ENCODE measurements around the gene ZIK1.

The ZIK1 gene

DNA sequence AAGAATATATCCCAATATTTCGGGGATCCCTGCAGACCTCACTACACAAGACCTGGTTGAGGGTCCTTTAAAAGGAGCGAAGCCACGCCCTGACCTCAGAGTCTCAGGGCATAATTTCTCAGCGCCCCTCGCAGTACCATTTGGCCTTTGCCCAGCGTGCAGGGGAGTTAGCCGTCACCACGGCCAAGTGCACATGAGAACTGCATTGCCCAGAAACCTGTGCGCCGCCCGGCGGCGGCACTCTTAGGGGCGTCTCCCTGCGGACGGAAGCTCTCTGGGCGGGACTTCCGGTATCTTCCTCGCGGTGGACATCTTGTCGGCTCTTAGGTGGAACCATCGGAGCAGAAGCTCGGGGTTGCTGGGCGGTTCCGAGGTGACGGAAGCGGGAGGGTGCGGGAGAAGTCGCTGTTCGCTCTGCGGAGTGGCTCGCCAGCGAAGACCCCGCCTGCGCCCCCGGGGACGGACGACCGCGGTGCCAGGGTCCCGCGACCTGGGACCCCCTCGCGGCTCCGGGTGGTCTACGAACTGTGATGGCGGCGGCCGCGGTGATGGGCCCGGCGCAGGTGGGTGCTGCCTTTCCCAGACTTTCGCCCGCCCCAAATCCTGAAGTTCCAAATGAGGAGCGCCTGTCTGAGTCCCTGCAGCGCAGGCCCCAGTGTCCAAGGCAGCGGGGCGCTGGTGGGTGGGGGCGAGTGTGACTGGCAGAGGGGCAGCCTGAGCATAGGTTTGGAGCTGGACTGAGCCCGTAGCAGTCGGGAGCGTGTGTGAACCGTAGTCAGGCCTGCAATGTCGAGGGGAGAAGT is 30.2 kb downstream of the ZIK1 start, which contains the start of gene ZNF134:
ZNF134 (plus strand) TSS at position 302 of the 803 bp plus-strand sequence. CDS start 5,227 bp downstream, outside the sequence.
- peak; percentile 76 for DNase-seq

DNA sequence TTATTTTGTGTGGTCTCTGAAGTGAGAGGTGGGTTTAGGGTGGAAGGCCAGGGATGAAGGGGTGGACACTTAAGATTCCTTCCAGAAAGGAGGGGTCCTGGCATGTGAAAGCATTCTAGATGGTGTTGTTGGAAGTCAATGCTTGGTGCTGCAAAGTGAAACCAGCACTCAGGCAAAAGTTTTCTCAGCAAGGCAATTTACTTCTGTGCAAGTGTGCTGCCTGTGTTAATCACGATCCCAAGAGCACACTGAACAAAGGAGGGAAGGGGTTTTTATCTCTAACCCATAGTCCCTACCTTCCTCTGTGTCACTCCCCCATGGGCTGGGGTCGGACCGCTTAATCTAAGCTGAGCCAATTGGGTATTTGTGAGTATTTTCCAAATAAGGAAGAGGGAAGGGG is 31.4 kb downstream of the ZIK1 start:
- no peak for DNase-seq

DNA sequence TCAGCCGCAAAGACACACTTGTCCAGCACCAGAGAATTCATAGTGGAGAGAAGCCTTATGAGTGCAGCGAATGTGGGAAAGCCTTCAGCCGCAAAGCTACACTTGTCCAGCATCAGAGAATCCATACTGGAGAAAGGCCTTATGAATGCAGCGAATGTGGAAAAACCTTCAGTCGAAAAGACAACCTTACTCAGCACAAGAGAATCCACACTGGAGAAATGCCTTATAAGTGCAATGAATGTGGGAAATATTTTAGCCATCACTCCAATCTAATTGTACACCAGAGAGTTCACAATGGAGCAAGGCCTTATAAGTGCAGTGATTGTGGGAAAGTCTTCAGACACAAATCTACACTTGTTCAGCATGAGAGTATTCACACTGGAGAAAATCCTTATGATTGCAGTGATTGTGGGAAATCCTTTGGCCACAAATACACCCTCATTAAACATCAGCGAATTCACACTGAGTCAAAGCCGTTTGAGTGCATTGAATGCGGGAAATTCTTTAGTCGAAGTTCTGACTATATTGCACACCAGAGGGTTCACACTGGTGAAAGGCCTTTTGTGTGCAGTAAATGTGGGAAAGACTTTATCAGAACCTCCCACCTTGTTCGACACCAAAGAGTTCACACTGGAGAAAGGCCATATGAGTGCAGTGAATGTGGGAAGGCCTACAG is 36.9 kb downstream of the ZIK1 start:
- no peak for DNase-seq

DNA sequence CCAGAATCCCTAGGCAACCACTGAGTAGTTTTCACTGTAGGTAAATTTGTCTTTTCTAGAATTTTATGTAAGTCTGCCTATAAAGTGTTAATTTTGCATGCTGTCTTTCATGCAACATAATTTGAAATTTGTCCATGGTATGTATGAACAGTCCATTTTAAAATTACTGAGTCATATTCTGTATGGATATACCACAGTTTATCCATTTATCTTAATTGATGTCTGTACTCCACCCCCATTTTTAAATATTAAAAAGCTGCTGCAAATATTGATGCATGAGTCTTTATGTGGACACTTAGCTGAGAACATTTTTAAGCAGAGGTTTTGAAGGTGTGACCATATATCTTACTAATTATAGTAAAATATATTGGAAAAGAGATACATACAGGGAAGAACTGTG is 39.1 kb downstream of the ZIK1 start:
- DNase-seq: no peak

DNA sequence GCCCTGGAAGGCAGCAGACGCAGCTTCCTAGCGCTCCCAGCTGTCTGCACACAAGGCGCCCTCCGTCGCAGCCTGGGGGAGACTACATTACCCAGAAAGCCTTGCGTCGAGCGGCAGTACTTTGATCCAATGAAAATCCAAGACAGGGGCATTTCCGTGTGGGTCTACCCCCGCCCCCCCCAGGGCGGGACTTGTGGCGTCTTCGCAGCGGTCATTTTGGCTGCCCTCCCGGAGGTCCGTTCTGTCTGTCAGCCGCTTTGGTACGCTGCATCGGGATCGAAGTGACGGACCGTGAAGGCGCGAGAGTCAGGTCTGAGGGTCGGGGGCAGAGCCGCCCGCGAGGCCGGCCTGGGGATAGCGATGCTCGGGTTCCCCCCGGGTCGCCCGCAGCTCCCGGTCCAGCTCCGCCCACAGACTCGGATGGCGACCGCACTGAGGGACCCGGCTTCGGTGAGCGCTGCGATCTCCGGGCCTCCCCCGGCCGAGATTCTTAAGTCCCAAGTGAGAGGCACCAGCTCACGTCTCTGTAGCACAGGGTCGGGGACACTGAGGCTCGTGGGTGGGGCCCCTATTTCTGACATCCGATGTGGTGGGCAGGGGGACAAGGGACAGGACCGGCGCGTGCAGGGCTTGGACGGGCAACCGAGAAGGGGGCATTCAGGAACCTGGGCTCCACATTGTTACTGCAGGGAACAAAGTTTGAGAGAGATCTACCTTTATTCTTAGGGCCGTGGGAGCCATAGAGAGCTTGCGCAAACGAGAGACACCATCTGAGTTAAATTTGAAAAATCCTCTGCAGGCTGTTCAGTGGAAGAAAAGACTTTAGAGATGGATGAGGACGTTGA is 49.3 kb downstream of the ZIK1 start, which contains the start of gene ZNF211:
ZNF211 (plus strand) TSS at position 182 of the 845 bp plus-strand sequence; CDS start at position 361, 179 bp downstream.
- peak; percentile 88 for DNase-seq

DNA sequence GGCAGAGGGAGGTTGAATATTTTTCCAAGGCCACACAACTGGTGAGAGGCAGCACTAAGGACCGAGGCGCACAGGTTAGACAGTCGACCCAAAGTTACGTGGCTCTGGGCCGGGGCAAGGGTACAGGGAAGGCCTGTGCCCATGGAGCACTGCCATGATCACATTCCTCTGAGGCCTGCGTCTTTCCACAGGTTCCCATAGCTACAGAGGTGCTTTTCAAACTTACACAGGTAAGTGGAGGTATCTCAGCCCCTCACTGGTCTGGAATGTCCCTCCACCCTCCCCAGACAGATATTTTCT is 49.8 kb downstream of the ZIK1 start:
- DNase-seq: no peak

DNA sequence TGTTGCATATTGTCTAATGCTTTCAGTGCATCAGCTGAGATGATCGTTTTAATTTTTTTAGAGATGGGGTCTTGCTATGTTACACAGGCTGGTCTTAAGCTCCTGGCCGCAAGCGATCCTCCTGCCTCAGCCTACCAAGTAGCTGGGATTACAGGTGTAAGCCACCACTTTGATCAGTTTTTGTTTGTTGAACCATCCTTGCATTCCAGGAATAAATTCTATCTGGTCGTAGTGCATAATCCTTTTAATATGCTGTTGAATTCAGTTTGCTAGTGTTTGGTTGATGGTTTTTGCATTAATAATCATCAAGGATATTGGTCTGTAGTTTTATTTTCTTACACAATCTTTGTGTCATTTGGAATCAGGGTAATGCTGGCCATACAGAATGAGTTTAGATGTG is 53.4 kb downstream of the ZIK1 start:
- no peak for DNase-seq

DNA sequence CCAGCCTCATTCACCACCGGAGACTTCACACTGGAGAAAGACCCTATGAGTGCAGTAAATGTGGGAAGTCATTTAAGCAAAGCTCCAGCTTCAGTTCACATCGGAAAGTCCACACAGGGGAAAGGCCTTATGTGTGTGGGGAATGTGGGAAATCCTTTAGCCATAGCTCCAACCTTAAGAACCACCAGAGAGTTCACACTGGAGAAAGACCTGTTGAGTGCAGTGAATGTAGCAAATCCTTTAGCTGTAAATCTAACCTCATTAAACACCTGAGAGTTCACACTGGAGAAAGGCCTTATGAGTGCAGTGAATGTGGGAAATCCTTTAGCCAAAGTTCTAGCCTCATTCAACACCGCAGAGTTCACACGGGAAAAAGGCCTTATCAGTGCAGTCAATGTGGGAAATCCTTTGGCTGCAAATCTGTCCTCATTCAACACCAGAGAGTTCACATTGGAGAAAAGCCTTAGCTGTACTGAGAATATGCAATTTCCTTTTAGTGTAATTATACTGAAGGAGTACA is 57.8 kb downstream of the ZIK1 start:
- DNase-seq: no peak

DNA sequence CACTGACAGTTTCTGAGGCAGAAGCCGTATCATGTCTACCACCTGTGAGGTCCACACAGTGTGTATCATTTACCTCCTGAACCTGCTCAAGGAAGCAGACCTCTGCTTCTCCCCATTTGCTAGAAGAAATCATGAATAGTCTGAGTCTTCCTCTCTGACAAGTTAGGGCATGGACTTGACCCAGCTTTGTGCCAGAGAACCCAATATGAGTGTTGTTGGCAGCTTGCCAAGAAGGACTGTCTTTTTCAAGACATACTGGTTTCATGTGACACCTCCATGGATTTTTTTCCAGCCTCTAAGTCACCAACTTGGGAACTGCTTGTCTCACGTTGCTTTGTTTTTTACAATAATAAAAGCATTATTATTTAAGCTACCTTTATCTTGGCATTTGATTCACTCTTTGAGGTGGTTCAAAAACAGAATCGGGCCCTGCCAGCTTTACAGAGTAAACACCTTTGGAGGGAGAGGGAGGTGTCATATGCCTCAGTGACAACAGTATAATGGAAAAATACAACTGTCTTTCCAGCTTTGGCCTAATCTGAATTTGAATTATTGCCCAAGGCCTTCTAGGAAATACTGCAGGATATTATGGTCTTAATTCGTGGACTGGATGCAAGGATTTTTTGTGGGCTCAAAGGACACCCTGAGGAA is 58.6 kb downstream of the ZIK1 start:
- DNase-seq: no peak
